GM12875 (cell line): ENCODE results near the gene SDCCAG8.

ENCODE experiments used
- H3K4me3 ChIP-seq: one replicate; pipeline ENCODE4 v1.5.1; 2011; ENCODE audit warnings: low read depth, low read length, control low read depth
- TF ChIP-seq, protein P1 (sequence below): IDR thresholded peaks from 2 replicates; pipeline ENCODE4 v1.5.1; 2011; ENCODE audit warnings: low read depth, mild to moderate bottlenecking, control low read depth, inconsistent platforms, low read length, moderate library complexity, borderline replicate concordance; ENCODE audit not compliant: insufficient read depth

SDCCAG8 gene

DNA sequence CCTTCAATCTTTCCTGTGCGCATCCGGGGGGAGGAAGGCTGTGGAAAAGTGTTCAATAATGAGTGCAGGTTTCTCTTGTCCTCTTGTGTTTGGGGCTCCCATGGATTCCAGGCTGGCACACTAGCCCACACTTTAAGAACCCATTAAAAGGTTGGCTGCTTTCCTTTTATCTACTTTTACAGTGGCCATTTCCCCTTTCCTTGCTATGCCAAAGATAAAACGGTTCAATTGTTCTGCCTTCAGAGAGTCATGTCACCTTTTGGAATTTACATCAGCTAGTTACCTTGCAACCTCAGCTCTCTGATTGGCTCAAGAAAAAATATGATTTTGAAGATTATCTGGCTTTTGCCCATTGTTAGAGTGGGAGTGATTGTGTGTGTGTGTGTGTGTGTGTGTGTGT is 182.3 kb downstream of the SDCCAG8 start:
- no peak overlapping the region for H3K4me3 ChIP-seq
- TF ChIP-seq, protein P1, sequence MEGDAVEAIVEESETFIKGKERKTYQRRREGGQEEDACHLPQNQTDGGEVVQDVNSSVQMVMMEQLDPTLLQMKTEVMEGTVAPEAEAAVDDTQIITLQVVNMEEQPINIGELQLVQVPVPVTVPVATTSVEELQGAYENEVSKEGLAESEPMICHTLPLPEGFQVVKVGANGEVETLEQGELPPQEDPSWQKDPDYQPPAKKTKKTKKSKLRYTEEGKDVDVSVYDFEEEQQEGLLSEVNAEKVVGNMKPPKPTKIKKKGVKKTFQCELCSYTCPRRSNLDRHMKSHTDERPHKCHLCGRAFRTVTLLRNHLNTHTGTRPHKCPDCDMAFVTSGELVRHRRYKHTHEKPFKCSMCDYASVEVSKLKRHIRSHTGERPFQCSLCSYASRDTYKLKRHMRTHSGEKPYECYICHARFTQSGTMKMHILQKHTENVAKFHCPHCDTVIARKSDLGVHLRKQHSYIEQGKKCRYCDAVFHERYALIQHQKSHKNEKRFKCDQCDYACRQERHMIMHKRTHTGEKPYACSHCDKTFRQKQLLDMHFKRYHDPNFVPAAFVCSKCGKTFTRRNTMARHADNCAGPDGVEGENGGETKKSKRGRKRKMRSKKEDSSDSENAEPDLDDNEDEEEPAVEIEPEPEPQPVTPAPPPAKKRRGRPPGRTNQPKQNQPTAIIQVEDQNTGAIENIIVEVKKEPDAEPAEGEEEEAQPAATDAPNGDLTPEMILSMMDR = no peak

DNA sequence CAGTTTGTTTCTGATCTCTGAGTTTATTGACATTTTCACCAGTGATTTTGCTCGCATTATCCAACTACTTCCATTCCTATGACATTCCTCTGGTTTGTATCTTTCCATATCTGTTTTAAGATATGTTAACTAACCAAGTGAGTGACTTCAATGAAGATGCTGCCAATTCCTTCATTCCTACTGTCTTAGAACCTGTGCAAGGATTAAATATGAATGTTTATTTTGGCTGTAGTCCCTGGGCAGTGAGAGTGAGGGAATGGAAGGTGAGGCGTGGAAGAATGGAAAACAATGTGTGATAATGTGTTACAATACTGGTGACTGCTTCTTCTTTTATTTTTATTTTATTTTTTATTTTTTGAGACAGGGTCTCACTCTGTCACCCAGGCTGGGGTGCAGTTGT is 183.0 kb downstream of the SDCCAG8 start:
- H3K4me3 ChIP-seq = no peak overlapping the region
- TF ChIP-seq, protein P1 = no peak

DNA sequence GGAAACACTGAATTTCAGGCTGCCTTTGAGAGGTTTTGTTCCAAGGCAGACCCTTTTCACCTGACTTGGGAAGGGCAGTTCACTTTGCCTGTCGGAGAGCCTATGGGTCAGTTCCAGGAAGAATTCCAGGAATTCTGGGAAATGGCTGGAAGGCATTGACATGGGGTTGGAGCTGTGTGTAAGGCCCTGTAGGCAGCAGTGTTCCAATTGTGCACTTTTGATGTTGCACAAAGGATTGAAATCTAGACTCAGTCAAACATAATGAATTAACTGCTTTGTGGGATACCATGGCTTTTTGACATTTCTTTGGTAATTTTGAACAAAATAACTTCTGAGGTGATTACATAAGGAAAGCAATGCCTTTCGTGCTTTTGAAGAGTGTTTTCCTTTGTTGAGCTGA is 184.6 kb downstream of the SDCCAG8 start:
- no peak overlapping the region for H3K4me3 ChIP-seq
- TF ChIP-seq, protein P1 = no peak

DNA sequence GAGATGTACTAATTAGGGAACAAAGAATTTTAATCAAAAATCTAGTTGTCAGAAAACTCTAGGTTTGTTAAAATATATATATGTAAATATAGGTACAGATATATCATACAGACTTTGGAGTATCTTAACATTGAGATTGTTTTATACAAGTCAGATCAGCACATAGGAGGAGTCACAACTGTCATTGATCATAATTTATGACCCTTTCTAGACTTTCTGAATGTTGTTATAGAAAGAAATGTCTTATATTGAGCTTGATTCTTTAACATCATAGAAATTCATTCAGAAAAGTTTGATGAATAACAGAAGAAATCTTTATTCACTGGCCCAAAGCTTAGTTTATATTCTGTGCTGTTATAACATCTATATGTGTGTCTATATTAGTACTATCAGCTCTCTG is 185.8 kb downstream of the SDCCAG8 start:
- TF ChIP-seq, protein P1 = no peak
- no peak overlapping the region for H3K4me3 ChIP-seq

DNA sequence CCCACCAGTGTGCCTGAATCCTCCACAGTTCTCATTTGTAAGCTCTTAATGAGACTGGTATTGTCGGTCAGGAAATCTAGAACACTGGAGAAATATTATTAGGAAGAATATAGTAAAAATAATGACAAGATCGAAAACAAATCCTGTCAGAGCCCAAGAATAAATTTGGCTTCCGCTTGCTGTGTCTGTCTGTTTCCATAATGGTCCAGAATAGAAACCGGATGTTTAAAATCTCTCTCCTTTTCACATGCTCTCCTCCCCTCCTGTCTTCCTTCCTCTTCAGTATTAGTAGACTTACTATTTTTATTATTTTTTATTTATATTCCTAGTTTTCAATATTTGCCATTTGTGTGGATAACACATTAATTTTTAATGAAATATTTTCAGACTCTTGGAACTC is 187.7 kb downstream of the SDCCAG8 start:
- no peak overlapping the region for H3K4me3 ChIP-seq
- TF ChIP-seq, protein P1 = no peak

DNA sequence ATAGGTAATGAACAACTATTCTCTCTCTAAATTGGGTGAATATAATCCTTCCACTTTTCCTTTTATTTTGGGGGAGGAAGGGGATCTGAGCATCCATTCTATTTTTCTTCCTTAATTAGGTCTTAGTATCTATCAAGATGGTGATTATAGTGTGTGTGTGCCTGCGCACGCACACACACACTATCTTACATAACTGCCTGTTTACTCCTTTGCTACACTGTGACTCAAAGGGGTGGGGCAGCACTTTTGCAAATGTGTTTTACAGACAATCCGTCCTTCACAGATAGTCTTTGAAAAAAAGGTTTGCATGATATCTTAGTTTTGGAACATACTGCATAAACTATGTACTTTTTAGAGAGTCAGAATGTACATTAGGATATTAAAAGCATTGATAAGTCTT is 191.5 kb downstream of the SDCCAG8 start:
- TF ChIP-seq, protein P1 = no peak
- no peak overlapping the region for H3K4me3 ChIP-seq

DNA sequence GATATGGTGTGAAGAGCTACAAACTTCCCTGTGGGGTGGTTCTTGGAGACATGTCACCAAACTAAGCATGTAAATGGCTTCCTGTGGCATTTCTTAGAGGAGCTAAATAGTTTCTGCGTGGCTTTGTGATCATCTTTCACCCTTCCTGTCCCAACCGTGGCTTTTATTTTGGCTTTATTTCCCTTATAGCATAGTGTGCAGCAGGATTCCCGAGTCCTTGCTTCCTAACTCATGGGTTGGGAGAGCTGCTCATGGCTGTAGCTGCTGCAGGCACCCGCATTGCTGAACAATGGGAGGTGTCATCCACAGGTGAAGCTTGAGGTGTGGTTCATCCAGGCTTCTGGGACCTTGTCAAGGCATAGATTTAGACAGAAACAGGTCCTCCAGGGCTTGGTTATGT is 192.0 kb downstream of the SDCCAG8 start:
- TF ChIP-seq, protein P1 = no peak
- H3K4me3 ChIP-seq = no peak overlapping the region
